NT2/D1 (cell line): ENCODE data around the gene NCDN.

ENCODE experiments used
- SUZ12 ChIP-seq: IDR thresholded peaks from 2 replicates; pipeline ENCODE4 v1.6.1; 2011; ENCODE audit not compliant: insufficient read length, insufficient read depth; ENCODE audit errors: extremely low read depth
- YY1 ChIP-seq: IDR thresholded peaks from 2 replicates; pipeline ENCODE4 v1.6.1; 2011; ENCODE audit not compliant: insufficient read length, insufficient read depth
- ZNF274 ChIP-seq: IDR thresholded peaks from 2 replicates; pipeline ENCODE4 v1.6.1; 2011; ENCODE audit warnings: mild to moderate bottlenecking, low read depth, low read length

- no peak for TF ChIP-seq ZNF274
- TF ChIP-seq YY1, result no peak
- no peak for TF ChIP-seq SUZ12
Measured at GRCh38 chr1:35511305-35511704, 46.3 kb upstream of the NCDN start.
